ENCODE measurements around the gene XRCC3. TPM values are rescaled to one million over a fixed set of nuclear protein-coding genes. Genes with fewer than 3 reads are reported as not detected.

XRCC3 gene
- total and polyA plus RNA-seq, 10 of the 15 experiments (the other 5 are each of a cell fraction or from before 2014, with no cell fraction given): 0.37 to 52.0 (median 26.8) TPM

DNA sequence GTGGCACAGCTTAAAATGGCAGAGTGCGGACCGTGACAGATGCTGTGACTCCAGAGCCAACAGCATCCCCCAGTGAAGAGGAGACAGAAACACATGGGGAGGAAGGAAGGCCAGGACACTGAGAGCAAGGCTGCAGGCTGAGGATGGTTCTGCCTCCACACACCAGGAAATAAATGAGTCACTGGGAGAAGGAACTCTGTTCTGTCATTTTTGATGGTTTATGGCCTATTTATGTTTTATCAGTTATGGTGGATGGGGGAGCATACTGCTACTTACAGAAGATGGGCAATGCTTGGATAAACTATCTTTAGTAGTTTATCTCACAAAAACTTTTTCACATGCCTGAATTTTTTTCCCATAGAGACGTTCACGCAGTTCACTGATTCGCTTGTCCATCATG, 34.2 kb upstream of the XRCC3 start:
- in situ Hi-C loops (cut with MboI) (no loop called here), intact Hi-C loops (cut with micrococcal nuclease; ENCODE audit: unreplicated experiment) (no loop called here)
- Histone ChIP-seq H3K4me1 (ENCODE audit: control insufficient read depth, insufficient read depth, low read length) (no peaks in the 10 kb centered on the region), H3K27ac (ENCODE audit: control insufficient read depth, insufficient read depth) (no peak overlapping the region), H2AFZ (ENCODE audit: control insufficient read depth, low read depth, low read length) (no peak overlapping the region), H3K9ac (ENCODE audit: control insufficient read depth, insufficient read depth, low read length) (no peak overlapping the region), H3K27me3 (replicated peaks in 1 of 2; ENCODE audit: control insufficient read depth in 2 of 2, insufficient read depth in 2 of 2, low read length in 1 of 2) (no peaks in the 10 kb centered on the region), H3K4me3 (no peak overlapping the region), H3K79me2 (ENCODE audit: control insufficient read depth, insufficient read depth, low read length) (no peaks in the 10 kb centered on the region), H3K9me3 (replicated peaks; ENCODE audit: control insufficient read depth, insufficient read depth, low read length) (no peaks in the 10 kb centered on the region), H3K36me3 (ENCODE audit: control insufficient read depth in 2 of 2, insufficient read depth in 2 of 2, low read length in 1 of 2) (peaks cover 0 to 2% of the 10 kb centered on the region in 2 experiments; a peak in 1 of 4 replicates), H3K4me2 (ENCODE audit: control insufficient read depth, insufficient read depth) (no peak overlapping the region), H4K20me1 (ENCODE audit: control insufficient read depth, insufficient read depth) (no peaks in the 10 kb centered on the region)
- POLR2A ChIA-PET: no interaction called here
- RAD21 ChIA-PET (ENCODE audit: unreplicated experiment): no interaction called here
- no peak for DNase-seq (ENCODE audit: low read depth, low spot score)
- ATAC-seq: no peak
- CTCF ChIA-PET: no interaction called here
- TF ChIP-seq NFXL1 (IDR thresholded peaks at IDR 0.05; ENCODE audit: borderline replicate concordance) (no peak), EED (IDR thresholded peaks at IDR 0.05; ENCODE audit: low read depth) (no peak), HDAC6 (IDR thresholded peaks at IDR 0.05; ENCODE audit: unreplicated experiment) (no peak), BRCA1 (IDR thresholded peaks at IDR 0.05; ENCODE audit: low read depth, low read length) (no peak), SMARCA5 (IDR thresholded peaks at IDR 0.05) (no peak), IKZF2 (IDR thresholded peaks at IDR 0.05) (no peak), TBL1XR1 (IDR thresholded peaks at IDR 0.05; ENCODE audit: low read depth, low read length) (no peak), EGR1 (IDR thresholded peaks at IDR 0.05; ENCODE audit: borderline replicate concordance in 1 of 2, low read depth in 2 of 2, low read length in 2 of 2) (no peak), RB1 (IDR thresholded peaks at IDR 0.05; ENCODE audit: borderline replicate concordance) (no peak), ETV6 (conservative IDR thresholded peaks at IDR 0.05 in 1 of 2, IDR thresholded peaks at IDR 0.05 in 1 of 2; ENCODE audit: borderline replicate concordance in 1 of 2, low read depth in 1 of 2) (no peak), BCL11A (IDR thresholded peaks at IDR 0.05; ENCODE audit: low read depth, low read length) (no peak)
- TF ChIP-seq, protein P1, sequence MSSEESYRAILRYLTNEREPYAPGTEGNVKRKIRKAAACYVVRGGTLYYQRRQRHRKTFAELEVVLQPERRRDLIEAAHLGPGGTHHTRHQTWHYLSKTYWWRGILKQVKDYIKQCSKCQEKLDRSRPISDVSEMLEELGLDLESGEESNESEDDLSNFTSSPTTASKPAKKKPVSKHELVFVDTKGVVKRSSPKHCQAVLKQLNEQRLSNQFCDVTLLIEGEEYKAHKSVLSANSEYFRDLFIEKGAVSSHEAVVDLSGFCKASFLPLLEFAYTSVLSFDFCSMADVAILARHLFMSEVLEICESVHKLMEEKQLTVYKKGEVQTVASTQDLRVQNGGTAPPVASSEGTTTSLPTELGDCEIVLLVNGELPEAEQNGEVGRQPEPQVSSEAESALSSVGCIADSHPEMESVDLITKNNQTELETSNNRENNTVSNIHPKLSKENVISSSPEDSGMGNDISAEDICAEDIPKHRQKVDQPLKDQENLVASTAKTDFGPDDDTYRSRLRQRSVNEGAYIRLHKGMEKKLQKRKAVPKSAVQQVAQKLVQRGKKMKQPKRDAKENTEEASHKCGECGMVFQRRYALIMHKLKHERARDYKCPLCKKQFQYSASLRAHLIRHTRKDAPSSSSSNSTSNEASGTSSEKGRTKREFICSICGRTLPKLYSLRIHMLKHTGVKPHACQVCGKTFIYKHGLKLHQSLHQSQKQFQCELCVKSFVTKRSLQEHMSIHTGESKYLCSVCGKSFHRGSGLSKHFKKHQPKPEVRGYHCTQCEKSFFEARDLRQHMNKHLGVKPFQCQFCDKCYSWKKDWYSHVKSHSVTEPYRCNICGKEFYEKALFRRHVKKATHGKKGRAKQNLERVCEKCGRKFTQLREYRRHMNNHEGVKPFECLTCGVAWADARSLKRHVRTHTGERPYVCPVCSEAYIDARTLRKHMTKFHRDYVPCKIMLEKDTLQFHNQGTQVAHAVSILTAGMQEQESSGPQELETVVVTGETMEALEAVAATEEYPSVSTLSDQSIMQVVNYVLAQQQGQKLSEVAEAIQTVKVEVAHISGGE (CRISPR knock-in tag; IDR thresholded peaks at IDR 0.05): no peak
- FAIRE-seq: no peak
- WGBS (ENCODE audit: insufficient coverage, insufficient replicate concordance, low lambda C conversion rate, missing lambda C conversion rate): 99% methylated on average over 5 of the region's 5 CpGs
- BruUV-seq (replicated peaks): no TSS peak
- SMC1A ChIA-PET (ENCODE audit: uncharacterized antibody, unreplicated experiment): no interaction called here
